ENCODE results near the gene SOWAHC.
"Not testable (repeated sequence)": the region's sequence is repeated elsewhere in the genome, so short reads cannot be mapped to it uniquely, and the experiment has no call there.

Gene SOWAHC

GRCh38 chr2:109616184-109616583 is 2.0 kb downstream of the SOWAHC start:
- DNase-seq: no peak

DNA sequence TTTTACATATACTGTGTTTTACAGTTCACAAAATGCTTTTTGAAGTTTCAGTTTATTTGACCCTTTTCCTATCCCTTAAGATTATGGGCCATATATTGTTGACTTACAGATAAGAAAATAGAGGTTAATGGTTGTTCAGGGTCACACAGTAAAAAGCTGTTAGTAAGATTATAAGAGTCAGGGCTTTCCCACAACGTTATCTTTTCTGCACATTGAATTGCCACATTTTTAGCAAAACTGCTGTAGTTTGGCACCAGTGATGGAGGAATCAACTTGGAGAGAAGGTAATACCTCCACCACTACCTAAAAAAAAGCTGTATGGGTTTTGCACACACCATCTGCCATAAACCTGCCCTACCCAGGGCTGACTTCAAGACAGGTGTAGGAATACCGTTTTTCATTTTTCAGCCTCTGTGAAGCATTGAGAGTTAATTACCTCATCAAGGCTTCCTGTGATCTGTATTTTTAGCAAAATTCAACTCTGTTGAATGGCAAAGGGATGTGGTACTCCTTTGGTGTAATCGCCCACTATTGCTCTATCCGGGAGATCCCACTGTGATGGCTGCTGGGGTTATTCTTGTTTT is 5.0 kb downstream of the SOWAHC start:
- DNase-seq: no peak

DNA sequence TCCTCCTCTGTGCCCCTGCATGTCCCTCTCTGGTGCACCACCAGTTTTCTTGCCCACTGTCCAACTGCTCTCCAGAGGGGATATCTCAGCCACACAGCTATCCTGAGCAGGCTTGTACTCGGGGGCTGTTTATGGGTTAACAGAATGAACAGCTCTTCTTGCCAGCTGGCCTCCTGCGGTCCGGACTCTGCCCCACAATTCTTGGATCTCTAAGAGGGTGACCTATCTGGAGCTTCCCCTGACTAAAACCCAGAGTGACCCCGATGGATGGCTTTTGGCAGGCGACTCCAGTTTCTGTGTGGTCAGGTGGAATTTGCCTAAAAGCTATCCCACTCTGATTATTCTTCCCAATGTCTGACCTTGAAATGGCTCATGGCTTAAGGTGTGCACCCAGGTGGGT is 9.1 kb downstream of the SOWAHC start:
- no peak for DNase-seq

GRCh38 chr2:109623923-109624322 is 9.8 kb downstream of the SOWAHC start:
- no peak for DNase-seq

- no peak for DNase-seq
Measured at GRCh38 chr2:109624339-109624738, 10.2 kb downstream of the SOWAHC start.

- not testable (repeated sequence) for DNase-seq
Measured at GRCh38 chr2:109628321-109628720, 14.2 kb downstream of the SOWAHC start.

DNA sequence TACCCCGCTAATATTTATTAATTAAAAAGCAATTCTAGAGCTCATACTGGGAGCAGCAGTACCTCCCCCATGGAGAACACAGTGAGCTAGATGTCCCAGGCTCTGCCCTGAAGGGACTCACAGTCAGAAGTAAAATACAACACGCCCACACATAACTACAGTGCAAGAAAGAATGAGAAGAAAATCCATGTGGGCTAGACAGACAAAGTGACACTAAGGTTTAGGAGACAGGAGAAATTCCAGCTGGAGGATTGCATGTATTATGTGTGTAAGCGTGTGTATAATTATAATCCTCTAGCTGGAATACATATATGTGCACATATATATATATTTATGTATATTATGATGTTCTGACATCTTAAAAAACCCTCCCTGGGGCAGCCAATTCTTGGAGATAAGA is 15.7 kb downstream of the SOWAHC start:
- DNase-seq: no peak

- DNase-seq: no peak
Measured at GRCh38 chr2:109630441-109631430, 16.6 kb downstream of the SOWAHC start.

DNA sequence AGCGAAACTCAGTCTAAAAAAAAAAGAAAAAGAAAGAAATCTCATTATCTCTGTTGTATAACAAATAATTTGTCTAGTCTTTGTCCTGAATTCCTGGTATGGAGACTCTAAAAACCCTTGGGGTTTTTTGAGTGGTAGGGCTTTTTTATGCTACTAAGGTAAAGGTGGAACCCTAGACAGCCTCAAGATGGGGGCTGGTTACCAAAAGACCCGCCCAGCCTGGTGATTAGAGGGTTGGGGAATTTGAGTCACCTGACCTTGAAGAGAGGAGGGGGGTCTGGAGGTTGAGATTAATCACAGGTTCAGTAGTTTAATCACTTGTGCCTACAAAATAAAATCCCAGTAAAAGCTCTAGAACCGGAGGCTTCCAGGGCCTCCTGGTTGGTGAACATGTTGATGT is 17.6 kb downstream of the SOWAHC start:
- DNase-seq: no peak

GRCh38 chr2:109632158-109632789 is 18.1 kb downstream of the SOWAHC start:
- DNase-seq: no peak

GRCh38 chr2:109633284-109633961 is 19.3 kb downstream of the SOWAHC start:
- DNase-seq: no peak

DNA sequence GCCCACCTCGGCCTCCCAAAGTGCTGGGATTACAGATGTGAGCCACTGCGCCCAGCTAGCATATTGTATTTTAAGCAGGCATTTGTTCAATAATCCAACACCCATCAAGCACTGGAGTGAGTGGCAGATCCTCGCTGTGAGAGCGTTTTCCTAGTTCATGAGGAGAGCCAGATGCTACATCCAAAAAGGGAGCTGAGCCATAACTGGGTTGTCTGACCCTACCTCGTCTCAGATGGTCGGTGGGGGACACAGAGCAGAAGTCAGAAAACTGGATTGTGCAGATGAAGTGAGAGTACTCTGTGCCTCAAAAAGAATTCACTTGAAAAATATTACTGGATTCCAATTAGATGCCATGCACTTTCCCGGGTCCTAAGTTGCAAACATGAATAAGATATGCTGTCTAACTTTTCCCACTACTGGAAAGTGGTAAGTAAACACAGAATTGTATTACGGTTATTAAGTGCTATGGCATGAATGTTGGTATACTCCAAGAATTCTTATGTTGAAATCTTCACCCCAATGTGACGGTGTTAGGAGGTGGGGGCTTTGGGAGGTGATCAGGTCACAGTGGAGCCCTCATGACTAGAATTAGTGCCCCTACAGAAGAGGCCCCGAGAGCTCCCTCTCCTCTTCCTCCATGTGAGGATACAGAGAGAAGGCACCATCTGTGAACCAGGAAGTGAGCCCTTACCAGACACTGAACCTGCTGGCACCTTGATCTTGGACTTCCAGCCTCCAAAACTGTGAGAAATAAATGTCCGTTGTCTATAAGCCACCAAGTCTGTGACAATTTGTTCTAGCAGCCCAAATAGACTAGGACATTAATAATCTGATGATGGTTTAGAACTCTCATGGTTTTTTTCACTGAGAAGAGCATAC is 21.5 kb downstream of the SOWAHC start:
- no peak for DNase-seq

- DNase-seq: no peak
Measured at GRCh38 chr2:109636317-109636716, 22.2 kb downstream of the SOWAHC start.

GRCh38 chr2:109637749-109638570 is 23.8 kb downstream of the SOWAHC start:
- no peak for DNase-seq

DNA sequence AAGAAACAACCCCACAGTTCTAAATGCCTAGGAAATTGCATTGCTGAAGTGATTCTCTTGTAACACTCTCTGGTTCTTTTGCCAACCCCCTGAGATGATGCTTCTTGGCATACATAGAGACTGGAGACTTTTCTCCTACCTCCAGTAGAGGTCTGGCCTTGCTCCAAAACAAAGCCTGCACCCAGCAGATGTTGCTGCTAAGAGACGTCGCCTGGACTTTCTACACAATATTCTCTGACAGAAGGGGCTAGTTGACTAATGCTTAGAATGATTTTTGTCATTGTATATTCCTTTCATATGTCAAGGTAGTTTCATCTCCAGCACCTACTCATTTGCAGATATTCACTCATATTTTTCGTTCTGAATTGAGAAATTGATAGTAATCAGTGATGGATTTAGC is 24.6 kb downstream of the SOWAHC start:
- DNase-seq: no peak

DNA sequence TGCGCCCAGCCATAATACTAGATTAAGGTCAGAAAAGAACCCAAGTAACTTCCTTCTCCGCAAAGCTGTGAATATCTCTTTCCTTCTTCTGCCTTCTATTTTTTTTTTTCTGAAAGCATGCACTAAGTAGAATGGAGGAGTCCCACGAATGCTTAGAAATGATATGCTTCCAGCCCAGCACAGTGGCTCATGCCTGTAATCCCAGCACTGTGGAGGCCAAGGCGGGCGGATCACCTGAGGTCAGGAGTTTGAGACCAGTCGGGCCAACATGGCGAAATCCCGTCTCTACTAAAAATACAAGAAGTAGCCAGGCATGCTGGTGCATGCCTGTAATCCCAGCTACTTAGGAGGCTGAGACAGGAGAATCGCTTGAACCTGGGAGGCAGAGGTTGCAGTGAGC is 25.8 kb downstream of the SOWAHC start:
- DNase-seq: not testable (repeated sequence)

DNA sequence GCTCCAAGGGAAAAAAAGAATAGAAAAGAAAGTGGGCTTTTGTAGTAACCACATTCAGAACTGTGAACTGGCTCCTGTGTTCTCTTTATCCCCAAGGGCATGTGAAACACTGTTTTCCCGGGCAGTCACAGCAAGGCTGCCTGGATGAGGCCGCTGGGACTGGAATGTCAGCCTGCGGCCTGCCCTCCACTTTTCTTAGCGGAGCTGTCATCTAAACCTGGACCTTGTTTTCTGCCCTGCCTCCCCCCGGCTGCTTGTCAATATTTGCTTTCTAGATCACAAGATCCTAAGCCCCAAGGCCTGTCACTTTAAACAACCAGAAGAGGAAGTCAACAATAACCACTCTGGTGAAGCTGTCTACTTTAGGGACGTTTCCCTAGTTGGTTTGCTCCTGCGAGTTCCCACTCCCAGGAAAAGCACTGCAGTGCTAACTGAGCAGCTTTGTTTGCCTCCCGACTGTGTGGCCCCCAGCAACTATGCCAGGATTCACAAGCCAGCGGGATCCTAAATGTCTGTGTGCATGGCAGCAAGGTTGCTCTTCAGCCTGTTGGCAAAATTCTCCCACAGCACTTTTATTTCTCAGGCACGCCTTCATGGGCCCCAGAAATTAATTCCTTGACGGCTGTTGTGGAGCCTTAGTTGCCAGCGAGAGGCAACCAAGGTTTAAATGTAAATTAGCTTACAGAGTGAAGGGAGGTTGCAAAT is 30.6 kb downstream of the SOWAHC start:
- no peak for DNase-seq

GRCh38 chr2:109645412-109646184 is 31.4 kb downstream of the SOWAHC start:
- no peak for DNase-seq

GRCh38 chr2:109646961-109647360 is 32.8 kb downstream of the SOWAHC start:
- no peak for DNase-seq

- no peak for DNase-seq
Measured at GRCh38 chr2:109647636-109648035, 33.5 kb downstream of the SOWAHC start.
